Spleen (tissue), 7 donors: ENCODE results near the gene METTL2B.

Experiments
- CTCF ChIP-seq, 11 experiments: fragments of 200-600 bp in 7 of 11; fragments of 450-650 bp in 4 of 11; sonication (generic) in 4 of 11; IDR thresholded peaks in 8 of 11; conservative IDR thresholded peaks in 3 of 11; 1 replicate in 7 of 11; 2 replicates in 4 of 11; pipeline versions ENCODE4 v1.4.0 to v1.8.0; 2016 to 2021; ENCODE audit warnings: antibody characterized with exemption in 11 of 11, inconsistent platforms in 4 of 11, mild to moderate bottlenecking in 1 of 11
- POLR2AphosphoS5 ChIP-seq, 3 donors: sonication (generic); formaldehyde crosslinking; IDR thresholded peaks; one replicate each; pipeline ENCODE4 v1.5.1; 2017; ENCODE audit warnings: antibody characterized with exemption in 3 of 3
- donor health status: DM: no; HTN: no; CAD: no; lungs with moderate emphysema.
- donor health status: DM: no; HTN: no; CAD: no.
- donor health status: DM: no; HTN: no; CAD: no.

GRCh38 chr7:128458956-128459355 is 17.6 kb upstream of the METTL2B start:
- TF ChIP-seq POLR2AphosphoS5 (IDR thresholded peaks at IDR 0.05) (no peak), CTCF (IDR thresholded peaks at IDR 0.05 in 8 of 11, conservative IDR thresholded peaks at IDR 0.05 in 3 of 11) (no peak)
